Stimulated activated CD4-positive, alpha-beta T cell treated with anti-CD3 and anti-CD28 coated beads, Interleukin-1b, Interleukin-23, amount 100 ng/mL, for 24 hours (primary cell): Measurements from ENCODE around the gene ALPI.
A peak's percentile ranks its signal among the peaks of the same experiment; 100 is the strongest.

Source experiments
- DNase-seq, 4 experiments: peaks; one replicate each; pipeline ENCODE4 v3.0.0-alpha.2; 2020; ENCODE audit warnings: low read depth in 4 of 4, low spot score in 1 of 4

Gene ALPI

DNA sequence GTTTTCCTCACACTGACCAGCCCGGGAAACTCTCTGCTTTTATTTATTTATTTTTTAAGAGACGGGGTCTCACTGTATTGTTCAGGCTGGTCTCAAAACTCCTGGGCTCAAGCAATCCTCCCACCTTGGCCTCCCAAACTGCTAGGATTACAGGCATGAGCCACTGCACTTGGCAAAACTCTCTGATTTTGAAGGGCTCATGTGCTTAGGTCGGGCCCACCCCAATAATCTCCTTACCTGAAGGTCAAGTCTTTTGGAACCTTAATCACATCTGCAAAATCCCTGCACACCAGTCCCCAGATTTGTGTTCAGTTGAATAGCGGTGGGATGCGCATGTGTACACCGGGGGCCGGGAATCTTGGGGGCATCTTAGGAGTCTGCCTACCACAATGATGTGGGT, 39.3 kb downstream of the ALPI start:
- DNase-seq, result no peak

DNA sequence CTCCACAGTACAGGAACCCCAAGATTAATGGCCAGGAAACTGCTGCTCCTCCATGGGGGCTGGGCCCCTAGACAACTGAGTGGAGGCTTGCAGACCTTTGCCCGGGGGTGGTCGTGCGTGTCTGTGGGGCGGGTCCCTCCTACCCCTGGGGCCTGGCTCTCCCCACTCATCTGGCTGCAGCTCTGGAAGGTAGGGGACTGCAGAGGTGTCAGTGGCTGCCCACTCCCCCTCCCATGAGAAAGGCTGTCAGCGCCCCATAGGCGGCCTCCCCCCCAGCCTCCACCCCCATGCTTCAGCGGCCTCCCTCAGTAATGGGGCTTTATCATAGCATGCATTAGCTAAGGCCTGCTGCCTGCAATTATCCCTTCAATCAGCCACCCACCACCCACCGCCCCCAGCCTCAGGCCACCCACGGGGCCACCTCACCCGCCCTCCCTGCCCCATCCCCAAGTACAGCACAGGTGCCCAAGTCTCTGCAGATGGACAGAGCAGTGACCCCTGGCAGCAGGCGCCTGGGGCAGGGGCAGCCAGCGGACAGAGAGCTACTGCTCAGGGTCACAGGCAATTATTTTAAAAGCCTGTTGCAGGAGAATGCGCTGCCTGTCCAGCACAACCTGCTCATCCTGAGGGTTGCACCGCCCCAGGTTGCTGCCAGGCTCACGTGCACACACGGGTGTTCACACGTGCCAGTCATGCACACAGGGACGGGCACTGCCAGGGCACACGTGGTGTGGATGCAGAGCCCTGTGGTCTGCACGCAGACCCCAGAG, 40.7 kb downstream of the ALPI start:
- no peak for DNase-seq

DNA sequence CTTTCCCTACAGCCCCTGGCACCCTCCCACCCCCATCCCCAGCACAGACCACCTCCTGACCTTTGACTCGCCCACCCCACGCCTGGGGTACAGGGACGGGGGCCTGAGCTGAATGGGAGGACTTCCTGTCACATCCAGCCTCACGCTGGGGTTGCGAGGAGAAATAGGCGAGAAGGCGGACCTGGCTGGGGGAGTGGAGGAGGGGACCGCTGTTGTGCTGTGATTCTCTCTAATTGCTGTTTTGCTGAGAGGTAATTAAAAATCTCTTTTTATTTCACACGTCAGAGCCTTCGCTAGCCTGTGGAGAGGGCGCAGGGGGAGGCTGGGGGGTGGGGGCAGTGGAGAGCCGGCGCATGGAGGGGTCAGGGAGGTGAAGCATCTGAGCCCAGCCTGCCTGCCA, 41.4 kb downstream of the ALPI start:
- DNase-seq, result no peak

DNA sequence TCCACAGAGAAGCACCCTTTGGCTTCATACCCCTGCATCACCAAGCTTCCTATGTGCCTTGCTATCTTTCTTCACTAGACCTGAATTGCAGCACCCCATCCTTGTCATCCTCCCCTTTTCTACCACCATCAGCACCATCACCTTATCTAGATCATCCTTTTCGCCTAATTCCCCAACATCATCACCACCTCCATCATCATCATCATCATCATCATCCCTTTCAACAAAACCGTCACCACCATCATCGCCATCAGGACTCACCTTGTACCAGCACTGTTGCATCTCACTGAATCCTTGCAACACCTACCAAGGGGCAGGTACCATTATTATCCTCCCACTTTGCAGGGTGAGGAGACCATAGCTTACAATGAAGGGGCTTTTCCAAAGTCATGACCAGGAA, 42.5 kb downstream of the ALPI start:
- no peak for DNase-seq

DNA sequence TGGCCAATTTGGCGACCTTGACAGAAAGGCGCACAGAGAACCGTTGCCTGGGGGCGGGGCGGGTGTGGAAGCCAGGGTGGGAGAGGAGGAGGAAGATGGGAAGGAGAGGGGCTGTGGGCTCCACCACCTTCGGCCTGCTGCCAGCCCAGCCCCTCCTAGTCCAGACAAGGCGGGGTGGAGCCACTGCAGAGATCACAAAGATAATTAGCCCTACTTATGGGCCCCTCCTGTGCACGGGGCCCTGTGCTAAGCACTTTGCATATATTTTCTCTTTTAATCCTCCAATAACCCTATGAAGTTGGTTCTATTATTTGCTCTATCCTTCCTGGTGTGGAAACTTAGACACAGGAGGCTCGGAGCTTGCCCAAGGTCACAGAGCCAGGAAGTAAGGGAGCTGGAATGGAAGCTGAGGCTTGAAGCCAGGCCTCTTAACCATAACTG, 45.4 kb downstream of the ALPI start:
- no peak for DNase-seq

DNA sequence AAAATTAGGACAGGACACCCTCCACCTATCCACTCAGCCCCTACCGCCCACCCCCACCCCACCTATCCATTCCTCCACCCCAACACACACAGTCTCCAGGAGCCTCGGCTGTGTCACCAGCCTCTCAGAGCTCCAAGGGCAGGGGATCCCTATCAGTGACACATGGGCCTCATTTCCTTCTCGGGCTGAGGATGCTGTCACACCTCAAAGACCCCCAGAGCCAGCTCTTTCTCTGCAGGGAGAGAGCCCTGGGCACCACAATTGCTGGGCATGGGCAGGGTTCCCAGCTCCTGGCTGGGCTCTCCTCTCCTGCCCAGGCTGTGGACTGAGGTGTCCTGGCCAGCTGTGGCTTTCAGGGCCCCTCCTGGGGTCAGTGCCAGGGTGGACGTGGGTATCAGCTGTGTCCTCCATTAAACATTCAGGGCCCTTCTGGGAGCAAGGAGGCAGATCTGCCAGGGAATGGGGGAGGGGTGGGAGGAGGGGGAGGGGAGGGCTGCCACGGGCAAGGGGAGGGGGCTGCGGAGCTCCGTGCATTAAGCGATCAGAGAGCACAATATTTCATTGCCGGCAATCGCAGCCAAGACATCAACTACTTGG, 45.9 kb downstream of the ALPI start:
- DNase-seq, result no peak

DNA sequence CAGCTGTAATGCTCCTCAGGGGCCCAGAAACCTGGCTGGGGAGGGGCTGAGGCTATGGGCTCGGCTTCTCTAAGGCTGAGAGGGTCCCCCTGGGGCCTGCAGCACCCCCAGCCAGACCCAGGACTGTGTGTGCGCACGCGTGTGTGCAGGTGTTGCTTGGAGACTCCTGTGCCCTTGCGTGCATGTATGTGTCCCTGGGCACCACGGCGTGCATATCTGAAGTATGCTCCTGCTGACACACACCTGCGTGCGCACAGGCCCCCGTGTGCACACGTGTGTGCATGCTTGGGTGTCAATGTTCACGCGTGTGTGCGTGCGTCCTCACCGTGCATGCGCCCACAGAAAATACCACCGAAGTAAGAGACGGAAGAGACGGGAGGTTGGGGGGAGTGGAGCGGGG, 46.6 kb downstream of the ALPI start:
- no peak for DNase-seq

DNA sequence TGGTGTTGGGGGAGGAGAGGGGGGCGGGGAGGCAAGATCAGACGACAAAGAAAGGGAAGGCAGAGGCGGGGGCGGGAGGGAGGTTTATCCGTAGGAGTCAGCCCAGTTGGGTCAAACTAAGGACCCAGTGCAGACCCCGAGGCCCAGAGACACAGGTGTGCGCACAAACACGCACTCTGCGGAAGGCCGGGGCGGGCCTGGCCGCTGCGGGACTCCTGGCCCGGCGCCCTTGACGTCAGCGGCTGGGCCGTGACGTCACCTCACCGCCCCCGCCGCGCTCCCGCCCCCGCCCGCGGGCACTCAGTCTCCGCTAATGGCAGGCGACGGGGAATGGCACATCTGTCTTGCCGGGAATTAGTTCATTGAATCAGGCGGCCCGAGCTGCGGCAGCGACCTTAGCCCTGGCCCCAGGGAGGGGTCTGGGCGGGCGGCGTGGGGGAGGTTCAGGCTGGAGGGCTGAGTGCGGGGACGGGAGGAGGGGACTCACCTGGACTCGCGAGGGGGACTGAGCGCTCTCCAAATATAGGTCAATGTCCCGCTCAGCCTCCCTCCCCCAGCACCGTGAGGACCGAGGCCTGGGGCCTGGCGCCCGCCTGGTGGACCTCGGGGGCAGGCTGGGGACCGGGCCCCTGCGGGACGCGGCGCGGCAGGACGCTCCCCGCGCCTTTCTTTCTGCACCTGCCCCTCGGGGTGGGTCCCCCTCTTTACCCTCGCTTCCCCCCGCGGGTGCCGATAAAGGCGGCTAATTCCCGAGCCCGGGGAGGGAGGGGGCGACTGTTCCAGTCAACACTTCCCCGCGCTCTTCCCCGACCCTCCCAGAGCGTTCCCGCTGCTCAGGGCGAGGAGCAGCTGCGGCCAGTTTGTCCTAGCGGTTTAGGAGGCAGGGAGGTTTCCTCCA, 47.2 kb downstream of the ALPI start:
- DNase-seq, result peak in 1 of 4 experiments; percentile 34

DNA sequence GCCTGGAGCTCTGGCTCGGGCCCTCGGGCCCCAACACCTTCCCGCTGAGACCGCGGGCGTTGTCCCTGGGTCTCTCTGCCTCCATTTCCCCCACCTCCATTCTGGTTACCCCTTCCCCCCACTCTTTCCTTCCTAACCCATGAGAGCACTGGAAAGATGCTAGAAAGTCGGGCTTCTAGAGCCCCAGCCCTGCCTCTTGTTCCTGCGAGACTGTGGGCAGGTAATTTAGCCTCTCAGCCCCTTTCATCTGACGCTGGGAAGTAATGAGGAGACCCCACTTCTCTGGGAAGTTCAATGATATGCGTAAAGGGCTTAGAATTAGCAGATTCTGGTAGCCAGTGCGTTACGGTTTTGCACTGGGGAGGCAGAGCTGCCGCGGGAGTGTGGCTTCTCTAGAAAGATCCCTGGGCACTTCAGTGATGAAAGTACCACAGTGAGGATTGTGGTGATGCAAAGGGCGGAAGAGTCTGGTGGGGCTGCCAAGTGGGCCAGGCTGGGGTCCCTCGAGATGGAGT, 47.9 kb downstream of the ALPI start:
- DNase-seq, result no peak

DNA sequence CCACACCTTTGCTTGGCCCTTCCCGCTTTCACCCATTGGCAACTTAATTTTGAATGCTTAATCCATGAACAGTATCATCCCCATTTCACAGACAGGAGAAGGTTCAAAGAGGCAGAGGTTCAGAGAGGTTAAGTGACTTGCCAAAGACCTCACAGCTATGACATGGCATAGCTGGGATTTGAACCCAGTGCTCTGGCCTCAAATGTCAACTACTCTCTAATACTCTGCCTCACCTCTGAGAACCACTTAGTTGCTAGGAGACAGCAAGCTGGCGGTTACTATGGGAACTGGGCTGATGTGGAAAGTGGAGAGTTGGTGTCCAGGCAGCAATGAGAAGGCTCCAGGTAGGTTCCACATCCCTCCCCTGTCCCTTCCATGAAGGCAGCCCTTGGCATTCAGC, 48.5 kb downstream of the ALPI start:
- DNase-seq, result no peak

DNA sequence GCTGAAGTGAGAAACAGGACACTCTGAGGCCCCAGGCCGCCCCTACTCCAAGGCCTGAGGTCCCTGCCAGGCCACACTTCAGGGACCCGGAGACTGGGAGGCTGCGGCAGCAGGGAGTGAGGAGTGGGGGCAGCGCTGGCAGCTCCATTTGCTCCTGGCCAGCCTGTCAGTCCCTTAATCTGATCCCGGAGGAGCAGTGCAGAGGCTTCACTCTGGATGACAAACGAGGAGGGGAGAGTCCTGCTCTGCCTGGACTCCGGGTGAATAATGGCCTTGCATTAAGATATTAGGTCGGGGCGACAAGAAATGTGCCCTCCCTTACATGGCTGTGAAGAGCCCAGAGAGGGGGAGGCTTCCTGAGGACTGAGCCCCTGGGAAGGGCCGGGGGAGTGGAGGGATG, 49.9 kb downstream of the ALPI start:
- DNase-seq, result no peak

DNA sequence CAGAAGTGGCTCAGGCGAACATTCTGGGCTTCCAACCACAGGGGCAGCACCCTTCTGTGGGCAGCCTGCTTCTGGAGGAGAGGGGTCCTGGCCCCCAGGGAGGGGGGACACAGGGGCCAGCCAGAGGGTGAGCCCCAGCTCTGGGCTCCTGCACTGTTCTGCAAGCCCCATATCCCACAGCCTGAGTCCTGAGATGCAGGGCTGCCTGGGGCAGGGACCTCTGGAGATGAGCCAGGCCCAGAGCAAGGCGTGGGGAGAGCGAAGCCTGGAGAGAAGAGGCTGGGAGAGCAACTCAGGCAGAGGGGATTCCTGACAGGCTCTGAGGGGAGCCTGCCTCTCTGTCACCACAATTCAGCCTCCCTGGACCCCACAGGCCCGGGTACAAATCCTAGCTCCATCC, 50.8 kb downstream of the ALPI start:
- DNase-seq, result no peak

DNA sequence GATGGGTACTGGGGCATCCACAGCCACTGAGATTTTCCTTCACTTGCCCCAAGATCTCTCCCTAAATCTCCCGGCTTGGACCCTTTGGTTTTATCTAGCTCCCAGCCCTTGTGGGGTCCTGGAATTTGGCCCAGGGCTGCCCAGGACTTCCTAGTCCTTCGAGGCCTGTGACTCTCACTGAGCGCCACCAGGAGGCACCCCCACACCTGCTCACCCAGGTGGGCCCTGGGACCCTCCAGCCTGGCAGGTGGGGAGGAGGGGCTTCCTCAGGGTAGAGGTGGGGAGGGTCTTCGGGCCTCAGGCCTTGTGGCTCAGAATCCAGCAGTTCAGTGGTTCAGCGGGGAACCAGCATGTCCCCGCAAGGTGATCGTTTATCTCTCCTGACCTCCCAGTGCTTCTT, 52.3 kb downstream of the ALPI start:
- no peak for DNase-seq
